Mesendoderm (in vitro differentiated cells): ENCODE measurements around the gene SSTR5.

ENCODE experiments used
- DNase-seq: peaks from one replicate; pipeline ENCODE4 v3.0.0; 2013
- H2AK5ac ChIP-seq: 2 replicates; pipeline ENCODE4 v1.6.1; 2013; ENCODE audit warnings: low read length, inconsistent platforms
- H2BK120ac ChIP-seq: 2 replicates; pipeline ENCODE4 v1.6.1; 2013; ENCODE audit warnings: low read depth, mild to moderate bottlenecking, low read length, moderate library complexity, mixed read lengths
- H2BK15ac ChIP-seq: replicated peaks from 2 replicates; pipeline ENCODE4 v1.6.1; 2013; ENCODE audit warnings: low read depth, mild to moderate bottlenecking, moderate library complexity
- H2BK5ac ChIP-seq: 2 replicates; pipeline ENCODE4 v1.6.1; 2013; ENCODE audit warnings: low read length, inconsistent platforms
- H3K18ac ChIP-seq: 2 replicates; pipeline ENCODE4 v1.6.1; 2013; ENCODE audit warnings: mild to moderate bottlenecking, low read length, mixed read lengths
- H3K23ac ChIP-seq: one replicate; pipeline ENCODE4 v1.6.1; 2013; ENCODE audit warnings: low read length
- H3K27ac ChIP-seq: 2 replicates; pipeline ENCODE4 v1.5.1; 2013; ENCODE audit warnings: low read depth, mild to moderate bottlenecking, inconsistent platforms, low read length, moderate library complexity
- H3K27me3 ChIP-seq: 2 replicates; pipeline ENCODE4 v1.6.1; 2013; ENCODE audit warnings: low read length, control low read depth, mild to moderate bottlenecking, inconsistent platforms; ENCODE audit not compliant: insufficient read depth, poor library complexity
- H3K36me3 ChIP-seq: 2 replicates; pipeline ENCODE4 v1.6.1; 2013; ENCODE audit warnings: low read length, inconsistent platforms; ENCODE audit not compliant: control insufficient read depth, insufficient read depth
- H3K4ac ChIP-seq: one replicate; pipeline ENCODE4 v1.6.1; 2013; ENCODE audit warnings: low read depth, mild to moderate bottlenecking, low read length, moderate library complexity
- H3K4me1 ChIP-seq: 2 replicates; pipeline ENCODE4 v1.6.1; 2013; ENCODE audit warnings: low read depth, low read length, inconsistent platforms; ENCODE audit not compliant: control insufficient read depth
- H3K4me2 ChIP-seq: 2 replicates; pipeline ENCODE4 v1.6.1; 2013; ENCODE audit warnings: low read length
- H3K4me3 ChIP-seq: 2 replicates; pipeline ENCODE4 v1.5.1; 2013; ENCODE audit warnings: mild to moderate bottlenecking, low read length
- H3K56ac ChIP-seq: one replicate; pipeline ENCODE4 v1.6.1; 2013; ENCODE audit warnings: low read length
- H3K79me1 ChIP-seq: 2 replicates; pipeline ENCODE4 v1.6.1; 2013; ENCODE audit warnings: low read length, inconsistent platforms
- H3K79me2 ChIP-seq: 2 replicates; pipeline ENCODE4 v1.6.1; 2013; ENCODE audit warnings: mild to moderate bottlenecking, low read length; ENCODE audit not compliant: control insufficient read depth, insufficient read depth
- H3K9ac ChIP-seq: 2 replicates; pipeline ENCODE4 v1.6.1; 2013; ENCODE audit warnings: low read length, inconsistent platforms
- H4K5ac ChIP-seq: one replicate; pipeline ENCODE4 v1.6.1; 2013; ENCODE audit warnings: low read length
- H4K8ac ChIP-seq: one replicate; pipeline ENCODE4 v1.6.1; 2013; ENCODE audit warnings: low read depth, mild to moderate bottlenecking, control low read depth, low read length, moderate library complexity
- WGBS: extraction: QIAGEN DNeasy Blood & Tissue Kit; methylation state at CpG from one replicate; pipeline ENCODE4 v1.1.7; 2013; ENCODE audit warnings: low lambda C conversion rate, missing lambda C conversion rate; ENCODE audit not compliant: insufficient coverage; ENCODE audit errors: extremely low coverage; 5-methylcytosine and 5-hydroxymethylcytosine counted together

Gene SSTR5

GRCh38 chr16:1097800-1098199, 25.3 kb downstream of the SSTR5 start:
- H3K4ac ChIP-seq, result no peak overlapping the region
- no peak overlapping the region for H2BK5ac ChIP-seq
- H3K27ac ChIP-seq, result no peak overlapping the region
- no peaks in the 10 kb centered on the region for H3K36me3 ChIP-seq
- no peaks in the 10 kb centered on the region for H3K4me1 ChIP-seq
- H3K27me3 ChIP-seq, result no peaks in the 10 kb centered on the region
- no peak overlapping the region for H2BK15ac ChIP-seq
- H3K79me2 ChIP-seq, result no peaks in the 10 kb centered on the region
- H2BK120ac ChIP-seq, result no peak overlapping the region
- no peak for DNase-seq
- WGBS, result no CpG with 5 or more reads among the region's 23 CpGs
- H3K4me2 ChIP-seq, result no peak overlapping the region
- H3K23ac ChIP-seq, result no peak overlapping the region
- no peak overlapping the region for H3K56ac ChIP-seq
- H4K8ac ChIP-seq, result no peak overlapping the region
- no peak overlapping the region for H3K4me3 ChIP-seq
- no peak overlapping the region for H4K5ac ChIP-seq
- no peak overlapping the region for H2AK5ac ChIP-seq
- no peak overlapping the region for H3K18ac ChIP-seq
- H3K9ac ChIP-seq, result no peak overlapping the region
- H3K79me1 ChIP-seq, result no peaks in the 10 kb centered on the region

GRCh38 chr16:1098266-1098991, 25.9 kb downstream of the SSTR5 start:
- H2BK120ac ChIP-seq, result no peak overlapping the region
- no peaks in the 10 kb centered on the region for H3K27me3 ChIP-seq
- H3K36me3 ChIP-seq, result no peaks in the 10 kb centered on the region
- no peak overlapping the region for H2AK5ac ChIP-seq
- no peaks in the 10 kb centered on the region for H3K79me2 ChIP-seq
- H3K4me3 ChIP-seq, result no peak overlapping the region
- no peak overlapping the region for H3K18ac ChIP-seq
- H3K4me2 ChIP-seq, result no peak overlapping the region
- no peak overlapping the region for H4K8ac ChIP-seq
- no CpG with 5 or more reads among the region's 34 CpGs for WGBS
- H3K23ac ChIP-seq, result no peak overlapping the region
- no peak for DNase-seq
- no peak overlapping the region for H3K9ac ChIP-seq
- H3K56ac ChIP-seq, result no peak overlapping the region
- H3K4ac ChIP-seq, result no peak overlapping the region
- H2BK5ac ChIP-seq, result no peak overlapping the region
- no peak overlapping the region for H4K5ac ChIP-seq
- H3K27ac ChIP-seq, result no peak overlapping the region
- H3K79me1 ChIP-seq, result no peaks in the 10 kb centered on the region
- no peak overlapping the region for H2BK15ac ChIP-seq
- H3K4me1 ChIP-seq, result no peaks in the 10 kb centered on the region

GRCh38 chr16:1099189-1100083, 26.9 kb downstream of the SSTR5 start:
- no CpG with 5 or more reads among the region's 35 CpGs for WGBS
- no peak overlapping the region for H2BK15ac ChIP-seq
- H2AK5ac ChIP-seq, result no peak overlapping the region
- H3K27me3 ChIP-seq, result no peaks in the 10 kb centered on the region
- no peak overlapping the region for H3K4ac ChIP-seq
- no peaks in the 10 kb centered on the region for H3K79me1 ChIP-seq
- no peak overlapping the region for H3K4me2 ChIP-seq
- no peak overlapping the region for H3K23ac ChIP-seq
- peak; percentile 50 for DNase-seq
- no peak overlapping the region for H3K4me3 ChIP-seq
- no peak overlapping the region for H3K27ac ChIP-seq
- no peaks in the 10 kb centered on the region for H3K36me3 ChIP-seq
- no peak overlapping the region for H3K18ac ChIP-seq
- H3K9ac ChIP-seq, result no peak overlapping the region
- H3K4me1 ChIP-seq, result no peaks in the 10 kb centered on the region
- H2BK120ac ChIP-seq, result no peak overlapping the region
- no peak overlapping the region for H4K5ac ChIP-seq
- H2BK5ac ChIP-seq, result no peak overlapping the region
- H4K8ac ChIP-seq, result no peak overlapping the region
- H3K56ac ChIP-seq, result no peak overlapping the region
- H3K79me2 ChIP-seq, result no peaks in the 10 kb centered on the region

- no peak overlapping the region for H3K18ac ChIP-seq
- no peak overlapping the region for H3K56ac ChIP-seq
- H3K36me3 ChIP-seq, result no peaks in the 10 kb centered on the region
- no peak overlapping the region for H2BK120ac ChIP-seq
- no CpG with 5 or more reads among the region's 21 CpGs for WGBS
- H4K5ac ChIP-seq, result no peak overlapping the region
- H3K79me2 ChIP-seq, result no peaks in the 10 kb centered on the region
- no peak overlapping the region for H2BK5ac ChIP-seq
- no peak overlapping the region for H3K27ac ChIP-seq
- no peak overlapping the region for H3K4ac ChIP-seq
- DNase-seq, result no peak
- no peaks in the 10 kb centered on the region for H3K79me1 ChIP-seq
- no peaks in the 10 kb centered on the region for H3K4me1 ChIP-seq
- no peak overlapping the region for H3K9ac ChIP-seq
- H3K27me3 ChIP-seq, result no peaks in the 10 kb centered on the region
- no peak overlapping the region for H2BK15ac ChIP-seq
- H2AK5ac ChIP-seq, result no peak overlapping the region
- H3K4me3 ChIP-seq, result no peak overlapping the region
- no peak overlapping the region for H3K4me2 ChIP-seq
- no peak overlapping the region for H3K23ac ChIP-seq
- H4K8ac ChIP-seq, result no peak overlapping the region
Observed at GRCh38 chr16:1100084-1100800, 27.7 kb downstream of the SSTR5 start.

GRCh38 chr16:1101133-1101532, 28.6 kb downstream of the SSTR5 start:
- no peak for DNase-seq
- H3K4me2 ChIP-seq, result no peak overlapping the region

More at GRCh38 chr16:1101133-1101532, 28.6 kb downstream of the SSTR5 start:
- Histone ChIP-seq H3K36me3 (no peaks in the 10 kb centered on the region), H2BK5ac (no peak overlapping the region), H2BK120ac (no peak overlapping the region), H3K4me1 (no peaks in the 10 kb centered on the region), H3K27me3 (no peaks in the 10 kb centered on the region), H4K8ac (no peak overlapping the region), H2BK15ac (no peak overlapping the region), H4K5ac (no peak overlapping the region), H3K27ac (no peak overlapping the region), H2AK5ac (no peak overlapping the region), H3K18ac (no peak overlapping the region), H3K4ac (no peak overlapping the region), H3K4me3 (no peak overlapping the region), H3K79me2 (no peaks in the 10 kb centered on the region), H3K56ac (no peak overlapping the region), H3K9ac (no peak overlapping the region), H3K23ac (no peak overlapping the region), H3K79me1 (no peaks in the 10 kb centered on the region)
- WGBS, result no CpG with 5 or more reads among the region's 25 CpGs
